ACHN (cell line): ENCODE measurements around the gene RAB23.
"Not testable (repeated sequence)": the region's sequence is repeated elsewhere in the genome, so short reads cannot be mapped to it uniquely, and the experiment has no call there.

Experiments
- DNase-seq: peaks from one replicate; pipeline ENCODE4 v3.0.0-alpha.2; 2015
- in situ Hi-C: cut with HindIII; loops from 2 replicates; pipeline ENCODE4 v1.10.0; 2017; ENCODE audit warnings: low sequenced_read_pairs, low pct_ligation_motif_present, low pct_unique_long_range_greater_than_20kb

The RAB23 gene

GRCh38 chr6:57247603-57248002 lies 25.5 kb upstream of the RAB23 start:
- in situ Hi-C loops, result no loop called here
- DNase-seq, result no peak

DNA sequence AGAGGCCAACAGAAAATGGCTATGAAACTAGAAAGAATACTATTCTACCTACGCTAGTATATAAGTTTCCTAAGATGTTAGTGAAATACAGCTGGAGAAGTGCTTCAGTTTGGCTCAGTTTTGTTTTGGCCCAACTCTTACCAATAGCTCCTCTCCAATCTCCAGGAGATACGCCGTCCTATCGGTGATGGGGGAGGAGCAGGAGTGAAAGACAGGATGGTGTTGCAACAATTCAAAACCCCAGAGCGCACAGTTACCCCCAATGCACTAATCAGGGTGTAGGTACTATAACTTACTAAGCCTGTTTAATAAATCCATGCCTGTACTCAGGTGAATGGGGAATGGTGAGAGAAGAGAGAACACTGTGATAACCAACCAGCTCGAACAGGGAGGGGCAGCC lies 24.2 kb upstream of the RAB23 start:
- in situ Hi-C loops, result no loop called here
- no peak for DNase-seq

DNA sequence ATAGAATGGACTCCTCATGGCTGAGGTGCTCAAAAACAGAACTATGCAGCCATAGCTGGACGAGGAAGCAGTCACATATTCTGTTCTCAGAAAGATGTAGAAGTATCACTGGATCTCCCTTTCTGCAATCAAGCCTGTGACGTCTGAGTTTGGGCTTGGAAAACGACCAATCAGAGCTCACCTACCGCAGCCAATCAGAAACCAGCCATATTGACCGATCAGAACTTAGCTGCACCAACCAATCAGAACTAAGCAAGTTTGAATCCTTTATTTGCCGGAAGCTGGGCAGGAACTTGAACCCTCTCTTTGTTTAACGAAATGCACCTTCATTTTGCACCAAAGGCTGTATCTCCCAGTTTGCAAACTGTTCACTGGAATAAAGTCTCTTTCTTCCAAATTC lies 21.8 kb upstream of the RAB23 start:
- in situ Hi-C loops, result no loop called here
- DNase-seq, result no peak

DNA sequence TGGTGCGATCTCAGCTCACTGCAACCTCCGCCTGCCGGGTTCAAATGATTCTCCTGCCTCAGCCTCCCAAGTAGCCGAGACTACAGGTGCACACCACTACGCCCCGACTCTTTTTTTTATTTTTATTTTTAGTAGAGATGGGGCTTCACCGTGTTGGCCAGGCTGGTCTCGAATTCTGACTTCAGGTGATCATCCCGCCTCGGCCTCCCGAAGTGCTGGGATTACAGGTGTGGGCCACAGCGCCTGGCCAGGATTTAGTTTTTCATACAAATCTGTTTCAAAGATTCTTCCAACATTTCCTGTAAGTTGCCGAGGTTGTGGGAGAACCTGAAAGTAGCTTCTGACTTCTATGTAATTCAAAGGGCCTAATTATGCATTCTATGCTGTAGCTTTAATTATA lies 21.4 kb upstream of the RAB23 start:
- DNase-seq, in situ Hi-C loops: not testable (repeated sequence)

GRCh38 chr6:57242505-57242904 lies 20.4 kb upstream of the RAB23 start:
- DNase-seq, result no peak
- in situ Hi-C loops, result no loop called here

DNA sequence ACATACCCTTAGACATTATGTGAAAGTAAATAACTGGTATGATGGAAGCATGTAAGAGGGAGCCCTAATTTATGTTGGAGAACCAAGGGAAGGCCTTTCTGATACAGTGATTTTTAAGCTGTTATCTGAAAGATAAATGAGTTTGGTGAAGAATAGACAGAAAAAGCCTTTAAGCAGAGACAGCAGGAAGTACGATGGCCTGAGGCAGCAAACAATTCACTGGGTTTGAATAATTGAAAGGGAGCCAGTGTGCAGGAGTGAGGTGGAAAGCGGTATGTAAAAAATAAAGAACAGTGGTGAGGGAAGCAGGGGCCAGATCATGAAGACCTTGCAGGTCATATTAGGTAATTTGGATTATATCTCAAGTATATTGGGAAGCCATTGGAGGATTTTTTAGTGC lies 4.1 kb upstream of the RAB23 start:
- no peak for DNase-seq
- in situ Hi-C loops, result no loop called here

GRCh38 chr6:57224769-57225515 lies 2.8 kb upstream of the RAB23 start:
- in situ Hi-C loops, result no loop called here

GRCh38 chr6:57222743-57223077 lies 603 bp upstream of the RAB23 start:
- in situ Hi-C loops, result no loop called here
- DNase-seq, result peak; percentile 3

More at GRCh38 chr6:57224769-57225515, 2.8 kb upstream of the RAB23 start:
- DNase-seq, result no peak

DNA sequence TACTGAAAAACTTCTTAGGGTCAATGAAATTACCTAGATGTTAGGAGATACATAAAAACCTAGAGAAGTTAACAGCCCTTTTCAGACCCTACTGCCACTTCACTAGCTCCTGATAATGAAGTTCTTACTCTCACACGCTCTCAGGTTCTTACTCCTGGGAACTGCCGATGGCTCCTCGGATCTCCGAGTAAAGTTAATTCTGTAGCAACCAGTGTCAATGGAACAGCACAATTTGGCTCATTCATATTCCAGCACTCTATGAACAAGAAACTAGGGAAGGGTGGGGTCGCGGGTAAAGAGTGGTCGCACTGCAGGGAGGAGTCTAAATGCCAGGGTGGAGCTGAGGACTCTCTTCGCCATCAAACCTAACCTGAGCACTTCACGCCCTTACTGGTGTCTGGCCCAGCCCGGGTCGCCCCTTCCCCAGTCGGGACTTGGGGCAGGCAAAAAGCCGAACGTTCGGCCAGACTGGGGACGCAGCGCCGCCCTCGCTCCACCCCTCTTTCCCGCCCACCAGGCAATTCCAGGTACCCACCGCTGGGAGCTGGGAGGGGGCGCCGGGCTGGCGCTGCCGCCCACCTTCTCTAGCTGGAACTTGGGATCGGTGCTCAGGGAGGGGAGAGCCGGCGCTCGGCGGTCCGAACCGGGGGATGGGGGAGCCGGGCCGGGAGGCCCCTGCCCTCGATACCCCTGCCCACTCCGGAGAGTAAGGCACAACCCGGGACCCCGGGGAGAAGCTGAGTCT lies 744 bp downstream of the RAB23 start:
- DNase-seq, result peak; percentile 52
- in situ Hi-C loops, result no loop called here

- DNase-seq, result no peak
- in situ Hi-C loops, result no loop called here
These were observed 1.9 kb downstream of the RAB23 start for GRCh38 chr6:57220083-57220703.

DNA sequence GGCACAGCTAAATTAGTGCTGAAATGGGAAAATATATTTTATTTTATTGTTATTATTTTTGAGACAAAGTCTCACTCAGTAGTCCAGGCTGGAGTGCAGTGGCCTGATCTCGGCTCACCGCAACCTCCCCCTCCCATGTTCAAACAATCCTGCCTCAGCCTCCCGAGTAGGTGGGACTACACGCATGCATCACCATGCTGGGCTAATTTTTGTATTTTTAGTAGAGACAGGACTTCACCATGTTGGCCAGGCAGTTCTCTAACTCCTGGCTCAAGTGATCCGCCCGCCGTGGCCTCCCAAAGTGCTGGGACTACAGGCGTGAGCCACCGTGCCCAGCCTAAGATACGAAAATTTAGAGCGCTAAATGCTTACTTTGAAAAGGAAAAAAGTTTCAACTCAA lies 4.8 kb downstream of the RAB23 start:
- in situ Hi-C loops, result no loop called here
- DNase-seq, result no peak

DNA sequence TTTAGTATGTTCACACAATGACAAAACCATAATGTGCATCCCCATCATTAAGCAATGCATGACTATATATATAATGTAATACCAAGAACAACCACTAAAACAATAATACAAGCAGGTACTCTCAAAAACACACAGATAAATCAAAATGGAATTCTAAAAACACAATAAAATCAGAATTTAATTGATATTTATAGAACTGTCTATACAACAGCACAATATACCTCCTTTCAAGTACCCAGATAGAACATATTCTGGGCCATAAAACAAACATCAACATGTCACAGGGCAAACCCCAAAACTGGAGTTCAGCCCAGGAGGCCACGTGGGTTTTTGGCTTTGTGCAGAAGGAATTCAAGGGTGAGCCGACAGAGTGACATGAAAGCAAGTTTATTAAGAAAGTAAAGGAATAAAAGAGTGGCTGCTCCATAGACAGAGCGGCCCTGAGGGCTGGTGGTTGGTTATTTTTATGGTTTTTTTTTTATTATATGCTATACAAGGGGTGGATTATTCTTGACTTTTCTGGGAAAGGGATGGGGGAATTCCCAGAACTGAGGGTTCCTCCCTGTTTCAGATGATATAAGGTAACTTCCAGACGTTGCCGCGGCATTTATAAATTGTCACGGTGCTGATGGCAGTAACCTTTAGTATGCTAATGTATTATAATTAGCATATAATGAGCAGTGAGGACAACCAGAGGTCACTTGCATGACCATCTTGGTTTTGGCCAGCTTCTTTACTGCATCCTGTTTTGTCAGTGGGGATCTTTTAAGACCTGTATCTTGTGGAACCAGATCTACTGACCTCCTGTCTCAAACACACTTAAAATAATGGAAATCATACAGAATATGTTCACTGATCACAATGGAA lies 5.6 kb downstream of the RAB23 start:
- DNase-seq, result no peak
- in situ Hi-C loops, result no loop called here

GRCh38 chr6:57215260-57215659 lies 6.8 kb downstream of the RAB23 start:
- no peak for DNase-seq
- in situ Hi-C loops, result no loop called here

DNA sequence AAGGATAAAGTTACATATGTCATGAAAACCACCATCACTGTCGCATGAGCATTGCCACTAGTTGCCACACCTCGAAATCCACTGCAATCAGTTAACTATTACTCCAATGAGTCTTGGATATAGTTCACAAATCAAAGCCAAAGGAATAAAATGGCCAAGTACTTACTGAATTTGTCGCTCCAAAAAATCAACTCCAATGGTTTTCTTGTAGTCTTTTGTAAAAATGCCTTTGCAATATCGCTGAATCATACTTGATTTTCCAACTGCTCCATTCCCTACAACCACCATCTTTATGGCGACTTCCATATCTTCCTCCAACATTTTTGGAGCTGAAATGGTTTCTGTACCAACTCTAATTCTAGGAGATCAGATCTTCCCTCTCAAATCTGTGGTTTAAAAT lies 12.0 kb downstream of the RAB23 start:
- no peak for DNase-seq
- in situ Hi-C loops, result no loop called here

DNA sequence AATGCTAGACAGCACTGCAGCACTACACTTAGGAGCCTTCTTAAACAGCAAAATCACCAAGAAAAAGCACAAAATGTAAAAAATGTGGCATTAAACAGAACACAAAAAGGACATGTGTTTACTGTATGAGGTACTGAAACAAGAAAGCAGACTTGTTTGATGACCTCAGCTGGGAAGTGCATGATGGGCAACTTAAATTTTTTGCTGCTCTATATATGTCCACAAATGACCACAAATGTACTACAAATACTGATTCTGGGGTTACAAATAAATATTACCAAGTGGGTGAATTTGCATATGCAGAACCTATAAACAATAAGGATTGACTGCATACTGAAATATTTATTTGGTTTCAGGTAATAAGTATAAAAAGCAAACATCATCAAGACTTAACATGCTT lies 13.1 kb downstream of the RAB23 start:
- in situ Hi-C loops, result no loop called here
- no peak for DNase-seq

- DNase-seq, result no peak
- in situ Hi-C loops, result no loop called here
These were observed 14.2 kb downstream of the RAB23 start for GRCh38 chr6:57207872-57208271.

- DNase-seq, result no peak
- in situ Hi-C loops, result no loop called here
These were observed 15.0 kb downstream of the RAB23 start for GRCh38 chr6:57207141-57207540.

GRCh38 chr6:57205550-57206328 lies 16.4 kb downstream of the RAB23 start:
- DNase-seq, result no peak
- in situ Hi-C loops, result no loop called here
